Measurements from ENCODE around the gene PHRF1. TPM values are rescaled to one million over a fixed set of nuclear protein-coding genes. Genes with fewer than 3 reads are reported as not detected.

PHRF1 gene
- total and polyA plus RNA-seq, 7 experiments from 2014 or later = 6.2 to 55.2 (median 47.5) TPM

GRCh38 chr11:617912-618682 is 41.8 kb downstream of the PHRF1 start:
- no peaks in the 10 kb centered on the region for H3K27me3 ChIP-seq (ENCODE audit: control insufficient read depth in 2 of 2, insufficient read depth in 2 of 2, low read length in 2 of 2)
- CTCF ChIA-PET = no interaction called here
- no peak for DNase-seq
- H3K27ac ChIP-seq (ENCODE audit: low read depth, low read length) = no peak overlapping the region
- no peak overlapping the region for H3K4me3 ChIP-seq (ENCODE audit: low read length)
- peaks cover 0 to 10% (median 1%) of the 10 kb centered on the region in 3 experiments for H3K36me3 ChIP-seq (ENCODE audit: control insufficient read depth in 2 of 3, insufficient read depth in 3 of 3, low read length in 3 of 3)
- POLR2A ChIA-PET = no interaction called here
- intact Hi-C loops (cut with micrococcal nuclease) = loop anchor here in 1 of 2 donors (2.0 kb wide), 1 partner anchor 63 kb away; no protein-coding TSS in a partner anchor
- H3K4me3 Mint-ChIP-seq = peak overlapping the region in 2 of 10 donors; percentile 12 to 48
- H3K4me1 Mint-ChIP-seq = peaks cover 0 to 16% (median 13%) of the 10 kb centered on the region in 7 donors
- H3K4me1 ChIP-seq (ENCODE audit: control insufficient read depth in 2 of 2, insufficient read depth in 2 of 2, low read length in 2 of 2) = peaks cover 8 to 20% of the 10 kb centered on the region in 2 donors
- peaks cover 0 to 2% (median 0%) of the 10 kb centered on the region in 11 donors for H3K9me3 Mint-ChIP-seq
- H3K27ac Mint-ChIP-seq = peak overlapping the region in 1 of 9 donors; percentile 11
- H3K36me3 Mint-ChIP-seq = peaks cover 0 to 11% (median 0%) of the 10 kb centered on the region in 5 donors
- no peaks in the 10 kb centered on the region for H3K9me3 ChIP-seq (ENCODE audit: control insufficient read depth in 2 of 3, low read length in 3 of 3)
- no peak for ATAC-seq
- H3K27me3 Mint-ChIP-seq = peaks cover 0 to under 1% (median 0%) of the 10 kb centered on the region in 5 donors

- ChIA-PET CTCF (no interaction called here), POLR2A (no interaction called here)
- no peak overlapping the region for H3K4me3 Mint-ChIP-seq
- Histone ChIP-seq H3K27me3 (ENCODE audit: control insufficient read depth in 2 of 2, insufficient read depth in 2 of 2, low read length in 2 of 2) (no peaks in the 10 kb centered on the region), H3K4me3 (ENCODE audit: low read length) (no peak overlapping the region), H3K36me3 (ENCODE audit: control insufficient read depth in 2 of 3, insufficient read depth in 3 of 3, low read length in 3 of 3) (peaks cover 0 to 8% (median 0%) of the 10 kb centered on the region in 3 experiments), H3K27ac (ENCODE audit: low read depth, low read length) (no peak overlapping the region), H3K4me1 (ENCODE audit: control insufficient read depth in 2 of 2, insufficient read depth in 2 of 2, low read length in 2 of 2) (peaks cover 5 to 12% of the 10 kb centered on the region in 2 donors), H3K9me3 (ENCODE audit: control insufficient read depth in 2 of 3, low read length in 3 of 3) (no peaks in the 10 kb centered on the region)
- ATAC-seq (no peak), DNase-seq (peak in 1 of 9 donors; percentile 5)
- H3K4me1 Mint-ChIP-seq = peaks cover 0 to 15% (median 12%) of the 10 kb centered on the region in 7 donors
- peaks cover 0 to 2% (median 0%) of the 10 kb centered on the region in 11 donors for H3K9me3 Mint-ChIP-seq
- H3K36me3 Mint-ChIP-seq = peaks cover 0 to 11% (median 0%) of the 10 kb centered on the region in 5 donors
- H3K27ac Mint-ChIP-seq = no peak overlapping the region
- intact Hi-C loops (cut with micrococcal nuclease) = no loop called here
- H3K27me3 Mint-ChIP-seq = peaks cover 0 to 5% (median 0%) of the 10 kb centered on the region in 5 donors
These were observed 42.8 kb downstream of the PHRF1 start for GRCh38 chr11:618856-619627.

- Histone ChIP-seq H3K4me1 (ENCODE audit: control insufficient read depth in 2 of 2, insufficient read depth in 2 of 2, low read length in 2 of 2) (peaks cover 0 to 6% of the 10 kb centered on the region in 2 donors), H3K27ac (ENCODE audit: low read depth, low read length) (no peak overlapping the region), H3K9me3 (ENCODE audit: control insufficient read depth in 2 of 3, low read length in 3 of 3) (no peaks in the 10 kb centered on the region), H3K4me3 (ENCODE audit: low read length) (no peak overlapping the region), H3K36me3 (ENCODE audit: control insufficient read depth in 2 of 3, insufficient read depth in 3 of 3, low read length in 3 of 3) (peaks cover 0 to 8% (median 0%) of the 10 kb centered on the region in 3 experiments), H3K27me3 (ENCODE audit: control insufficient read depth in 2 of 2, insufficient read depth in 2 of 2, low read length in 2 of 2) (no peaks in the 10 kb centered on the region)
- Mint-ChIP-seq H3K4me1 (peaks cover 0 to 10% (median 8%) of the 10 kb centered on the region in 7 donors), H3K9me3 (peaks cover 0 to 2% (median 0%) of the 10 kb centered on the region in 11 donors), H3K4me3 (no peak overlapping the region), H3K27me3 (peaks cover 0 to 5% (median 0%) of the 10 kb centered on the region in 5 donors), H3K36me3 (peaks cover 0 to 5% (median 0%) of the 10 kb centered on the region in 5 donors), H3K27ac (no peak overlapping the region)
- intact Hi-C loops (cut with micrococcal nuclease) = no loop called here
- POLR2A ChIA-PET = interaction anchor here (0.6 kb wide), 1 partner anchor 393 kb away, joined by 3 read pairs; no protein-coding TSS in a partner anchor
- DNase-seq (no peak), ATAC-seq (no peak)
- CTCF ChIA-PET = no interaction called here
These were observed 43.4 kb downstream of the PHRF1 start for GRCh38 chr11:619628-620050.

- Histone ChIP-seq H3K9me3 (ENCODE audit: control insufficient read depth in 2 of 3, low read length in 3 of 3) (no peaks in the 10 kb centered on the region), H3K36me3 (ENCODE audit: control insufficient read depth in 2 of 3, insufficient read depth in 3 of 3, low read length in 3 of 3) (peaks cover 0 to 7% (median 0%) of the 10 kb centered on the region in 3 experiments), H3K27me3 (ENCODE audit: control insufficient read depth in 2 of 2, insufficient read depth in 2 of 2, low read length in 2 of 2) (no peaks in the 10 kb centered on the region), H3K4me1 (ENCODE audit: control insufficient read depth in 2 of 2, insufficient read depth in 2 of 2, low read length in 2 of 2) (peaks cover 0 to under 1% of the 10 kb centered on the region in 2 donors), H3K27ac (ENCODE audit: low read depth, low read length) (no peak overlapping the region), H3K4me3 (ENCODE audit: low read length) (no peak overlapping the region)
- H3K9me3 Mint-ChIP-seq = peaks cover 0 to 2% (median 0%) of the 10 kb centered on the region in 11 donors
- H3K27me3 Mint-ChIP-seq = peaks cover 0 to 5% (median 0%) of the 10 kb centered on the region in 5 donors
- peaks cover 0 to 10% (median 7%) of the 10 kb centered on the region in 7 donors for H3K4me1 Mint-ChIP-seq
- intact Hi-C loops (cut with micrococcal nuclease) = no loop called here
- DNase-seq (no peak), ATAC-seq (no peak)
- no peak overlapping the region for H3K27ac Mint-ChIP-seq
- peaks cover 0 to 5% (median 0%) of the 10 kb centered on the region in 5 donors for H3K36me3 Mint-ChIP-seq
- no peak overlapping the region for H3K4me3 Mint-ChIP-seq
- ChIA-PET POLR2A (interaction anchor here (0.6 kb wide), 1 partner anchor 394 kb away, joined by 3 read pairs; no protein-coding TSS in a partner anchor), CTCF (no interaction called here)
These were observed 43.9 kb downstream of the PHRF1 start for GRCh38 chr11:620201-620600.

GRCh38 chr11:620935-621814 is 44.9 kb downstream of the PHRF1 start:
- intact Hi-C loops (cut with micrococcal nuclease) = no loop called here
- no peak overlapping the region for H3K27ac Mint-ChIP-seq
- DNase-seq (peak in 1 of 9 donors; percentile 5), ATAC-seq (peak; percentile 13)
- peaks cover 0 to 8% (median 3%) of the 10 kb centered on the region in 7 donors for H3K4me1 Mint-ChIP-seq
- no peaks in the 10 kb centered on the region for H3K36me3 Mint-ChIP-seq
- peaks cover 0 to 5% (median 0%) of the 10 kb centered on the region in 5 donors for H3K27me3 Mint-ChIP-seq
- POLR2A ChIA-PET = no interaction called here
- Histone ChIP-seq H3K9me3 (ENCODE audit: control insufficient read depth in 2 of 3, low read length in 3 of 3) (no peaks in the 10 kb centered on the region), H3K27ac (ENCODE audit: low read depth, low read length) (no peak overlapping the region), H3K4me1 (ENCODE audit: control insufficient read depth in 2 of 2, insufficient read depth in 2 of 2, low read length in 2 of 2) (no peaks in the 10 kb centered on the region), H3K27me3 (ENCODE audit: control insufficient read depth in 2 of 2, insufficient read depth in 2 of 2, low read length in 2 of 2) (no peaks in the 10 kb centered on the region), H3K36me3 (ENCODE audit: control insufficient read depth in 2 of 3, insufficient read depth in 3 of 3, low read length in 3 of 3) (no peaks in the 10 kb centered on the region), H3K4me3 (ENCODE audit: low read length) (no peak overlapping the region)
- no peaks in the 10 kb centered on the region for H3K9me3 Mint-ChIP-seq
- H3K4me3 Mint-ChIP-seq = no peak overlapping the region
- CTCF ChIA-PET = no interaction called here

- no peaks in the 10 kb centered on the region for H3K9me3 Mint-ChIP-seq
- no peaks in the 10 kb centered on the region for H3K36me3 ChIP-seq (ENCODE audit: control insufficient read depth in 2 of 3, insufficient read depth in 3 of 3, low read length in 3 of 3)
- H3K27me3 ChIP-seq (ENCODE audit: control insufficient read depth in 2 of 2, insufficient read depth in 2 of 2, low read length in 2 of 2) = no peaks in the 10 kb centered on the region
- H3K9me3 ChIP-seq (ENCODE audit: control insufficient read depth in 2 of 3, low read length in 3 of 3) = no peaks in the 10 kb centered on the region
- POLR2A ChIA-PET = no interaction called here
- no peak overlapping the region for H3K27ac ChIP-seq (ENCODE audit: low read depth, low read length)
- H3K27ac Mint-ChIP-seq = no peak overlapping the region
- H3K27me3 Mint-ChIP-seq = peaks cover 0 to 5% (median 0%) of the 10 kb centered on the region in 5 donors
- H3K4me1 Mint-ChIP-seq = peaks cover 0 to 2% (median 0%) of the 10 kb centered on the region in 7 donors
- no peak for ATAC-seq
- intact Hi-C loops (cut with micrococcal nuclease) = no loop called here
- H3K4me1 ChIP-seq (ENCODE audit: control insufficient read depth in 2 of 2, insufficient read depth in 2 of 2, low read length in 2 of 2) = no peaks in the 10 kb centered on the region
- no peak overlapping the region for H3K4me3 ChIP-seq (ENCODE audit: low read length)
- CTCF ChIA-PET = no interaction called here
- no peaks in the 10 kb centered on the region for H3K36me3 Mint-ChIP-seq
- no peak overlapping the region for H3K4me3 Mint-ChIP-seq
- peak in 1 of 9 donors; percentile 6 for DNase-seq
These were observed 45.6 kb downstream of the PHRF1 start for GRCh38 chr11:621838-622237.
